ENCODE results near the gene GPR87.

- TF ChIP-seq EZH2 (IDR thresholded peaks at IDR 0.05; ENCODE audit: low read length, missing control alignments) (no peak), CTCF (conservative IDR thresholded peaks at IDR 0.05 in 1 of 2, IDR thresholded peaks at IDR 0.05 in 1 of 2; ENCODE audit: low read depth in 1 of 2, low read length in 2 of 2) (no peak)
Measured at GRCh38 chr3:151318991-151319390, 2.4 kb upstream of the GPR87 start.
